ENCODE results near the gene ING3. TPM values are rescaled to one million over a fixed set of nuclear protein-coding genes. Genes with fewer than 3 reads are reported as not detected.
"Not testable (repeated sequence)": the region's sequence is repeated elsewhere in the genome, so short reads cannot be mapped to it uniquely, and the experiment has no call there.

Gene ING3
- total RNA-seq, 1 experiment from 2014 or later, result 16.1 TPM

GRCh38 chr7:121002757-121003200 lies 52.2 kb downstream of the ING3 start:
- POLR2A ChIA-PET (ENCODE audit: low non-redundant PET), result no interaction called here
- no peak for DNase-seq (ENCODE audit: low spot score)
- Histone ChIP-seq H3K4me1 (ENCODE audit: insufficient read depth, low read length, poor library complexity, severe bottlenecking) (peaks cover 5% of the 10 kb centered on the region), H3K36me3 (ENCODE audit: insufficient read depth, low read length, poor library complexity, severe bottlenecking) (no peaks in the 10 kb centered on the region), H3K27me3 (replicated peaks; ENCODE audit: insufficient read depth, low read depth, low read length, poor library complexity) (no peaks in the 10 kb centered on the region), H3K4me3 (ENCODE audit: low read depth, low read length, poor library complexity, severe bottlenecking) (no peak overlapping the region), H3K9me3 (ENCODE audit: low read depth, low read length, poor library complexity, severe bottlenecking) (no peaks in the 10 kb centered on the region), H3K27ac (ENCODE audit: low read depth, low read length, poor library complexity, severe bottlenecking) (no peak overlapping the region)
- TF ChIP-seq EZH2 (IDR thresholded peaks at IDR 0.05; ENCODE audit: borderline replicate concordance, low read depth, low read length, poor library complexity, severe bottlenecking) (no peak), CTCF (conservative IDR thresholded peaks at IDR 0.05; ENCODE audit: low read depth, low read length) (no peak)
- CTCF ChIA-PET, result no interaction called here
- no TSS peak for BruUV-seq (replicated peaks)
- intact Hi-C loops (cut with micrococcal nuclease; ENCODE audit: unreplicated experiment), result no loop called here

- BruUV-seq (replicated peaks), result no TSS peak
- no peaks in the 10 kb centered on the region for H3K36me3 ChIP-seq (ENCODE audit: insufficient read depth, low read length, poor library complexity, severe bottlenecking)
- H3K4me1 ChIP-seq (ENCODE audit: insufficient read depth, low read length, poor library complexity, severe bottlenecking), result no peaks in the 10 kb centered on the region
- ChIA-PET POLR2A (ENCODE audit: low non-redundant PET) (no interaction called here), CTCF (no interaction called here)
- no peak overlapping the region for H3K4me3 ChIP-seq (ENCODE audit: low read depth, low read length, poor library complexity, severe bottlenecking)
- TF ChIP-seq CTCF (conservative IDR thresholded peaks at IDR 0.05; ENCODE audit: low read depth, low read length), result no peak
- no peak for TF ChIP-seq EZH2 (IDR thresholded peaks at IDR 0.05; ENCODE audit: borderline replicate concordance, low read depth, low read length, poor library complexity, severe bottlenecking)
- no peak for DNase-seq (ENCODE audit: low spot score)
- no peak overlapping the region for H3K27ac ChIP-seq (ENCODE audit: low read depth, low read length, poor library complexity, severe bottlenecking)
- intact Hi-C loops (cut with micrococcal nuclease; ENCODE audit: unreplicated experiment), result no loop called here
- H3K27me3 ChIP-seq (replicated peaks; ENCODE audit: insufficient read depth, low read depth, low read length, poor library complexity), result no peaks in the 10 kb centered on the region
- no peaks in the 10 kb centered on the region for H3K9me3 ChIP-seq (ENCODE audit: low read depth, low read length, poor library complexity, severe bottlenecking)
Measured at GRCh38 chr7:121003986-121004685, 53.6 kb downstream of the ING3 start.

- DNase-seq (ENCODE audit: low spot score); H3K36me3 ChIP-seq (ENCODE audit: insufficient read depth, low read length, poor library complexity, severe bottlenecking); intact Hi-C loops (cut with micrococcal nuclease; ENCODE audit: unreplicated experiment); H3K27me3 ChIP-seq (replicated peaks; ENCODE audit: insufficient read depth, low read depth, low read length, poor library complexity); CTCF ChIA-PET; H3K4me3 ChIP-seq (ENCODE audit: low read depth, low read length, poor library complexity, severe bottlenecking); BruUV-seq (replicated peaks); H3K4me1 ChIP-seq (ENCODE audit: insufficient read depth, low read length, poor library complexity, severe bottlenecking); H3K9me3 ChIP-seq (ENCODE audit: low read depth, low read length, poor library complexity, severe bottlenecking); POLR2A ChIA-PET (ENCODE audit: low non-redundant PET); H3K27ac ChIP-seq (ENCODE audit: low read depth, low read length, poor library complexity, severe bottlenecking): not testable (repeated sequence)
Measured at GRCh38 chr7:121005058-121005457, 54.5 kb downstream of the ING3 start.

GRCh38 chr7:121005996-121006584 lies 55.5 kb downstream of the ING3 start:
- Histone ChIP-seq H3K4me3 (ENCODE audit: low read depth, low read length, poor library complexity, severe bottlenecking) (no peak overlapping the region), H3K4me1 (ENCODE audit: insufficient read depth, low read length, poor library complexity, severe bottlenecking) (no peaks in the 10 kb centered on the region), H3K27ac (ENCODE audit: low read depth, low read length, poor library complexity, severe bottlenecking) (no peak overlapping the region), H3K36me3 (ENCODE audit: insufficient read depth, low read length, poor library complexity, severe bottlenecking) (no peaks in the 10 kb centered on the region), H3K27me3 (replicated peaks; ENCODE audit: insufficient read depth, low read depth, low read length, poor library complexity) (no peaks in the 10 kb centered on the region), H3K9me3 (ENCODE audit: low read depth, low read length, poor library complexity, severe bottlenecking) (no peaks in the 10 kb centered on the region)
- TF ChIP-seq EZH2 (IDR thresholded peaks at IDR 0.05; ENCODE audit: borderline replicate concordance, low read depth, low read length, poor library complexity, severe bottlenecking), result no peak
- TF ChIP-seq CTCF (conservative IDR thresholded peaks at IDR 0.05; ENCODE audit: low read depth, low read length), result no peak
- intact Hi-C loops (cut with micrococcal nuclease; ENCODE audit: unreplicated experiment), result no loop called here
- DNase-seq (ENCODE audit: low spot score), result no peak
- BruUV-seq (replicated peaks), result no TSS peak
- CTCF ChIA-PET, result no interaction called here
- POLR2A ChIA-PET (ENCODE audit: low non-redundant PET), result no interaction called here
